ENCODE results near the gene PPFIA1.

The PPFIA1 gene

GRCh38 chr11:70360211-70360610 is 89.7 kb downstream of the PPFIA1 start:
- 98% methylated on average over 6 of the region's 6 CpGs for WGBS
- H3K18ac ChIP-seq (ENCODE audit: low read depth in 1 of 2, low read length in 2 of 2), result no peak overlapping the region
- no peak overlapping the region for H2BK15ac ChIP-seq (ENCODE audit: low read depth, poor library complexity, severe bottlenecking)
- no peak overlapping the region for H3K14ac ChIP-seq (ENCODE audit: low read length in 2 of 2)
- H3K9ac ChIP-seq (ENCODE audit: low read length), result no peak overlapping the region
- H3K79me1 ChIP-seq (replicated peaks; ENCODE audit: low read length, poor library complexity, severe bottlenecking), result peaks cover 31% of the 10 kb centered on the region
- H4K91ac ChIP-seq (ENCODE audit: low read length), result no peak overlapping the region
- no peaks in the 10 kb centered on the region for H3K9me3 ChIP-seq (ENCODE audit: control insufficient read depth, low read length)
- H3K36me3 ChIP-seq (ENCODE audit: control insufficient read depth in 1 of 2, insufficient read depth in 2 of 2, low read depth in 1 of 2, low read length in 2 of 2), result peaks cover 58 to 94% of the 10 kb centered on the region in 2 experiments
- no peak overlapping the region for H2AFZ ChIP-seq (ENCODE audit: low read depth, low read length)
- no peak for DNase-seq
- no peak overlapping the region for H2BK12ac ChIP-seq (ENCODE audit: low read length in 2 of 2)
- no peaks in the 10 kb centered on the region for H3K27me3 ChIP-seq (ENCODE audit: control insufficient read depth in 1 of 2, insufficient read depth in 1 of 2, low read length in 2 of 2)
- no peak overlapping the region for H2BK5ac ChIP-seq (ENCODE audit: low read depth, low read length, poor library complexity, severe bottlenecking)
- H3K4me1 ChIP-seq (ENCODE audit: control insufficient read depth, insufficient read depth, low read depth, low read length), result peaks cover 2% of the 10 kb centered on the region
- no peak overlapping the region for H3K23ac ChIP-seq (ENCODE audit: low read length in 2 of 2)
- no peak overlapping the region for H3K4ac ChIP-seq (ENCODE audit: low read depth in 1 of 2, low read length in 2 of 2)
- H3K4me3 ChIP-seq (ENCODE audit: insufficient read depth in 1 of 2, low read depth in 1 of 2, low read length in 2 of 2), result no peak overlapping the region
- H3K4me2 ChIP-seq (ENCODE audit: low read length, poor library complexity, severe bottlenecking), result no peak overlapping the region
- no peak overlapping the region for H2BK120ac ChIP-seq (ENCODE audit: low read depth, low read length)
- H2AK5ac ChIP-seq (ENCODE audit: low read length, severe bottlenecking), result no peak overlapping the region
- H4K8ac ChIP-seq (ENCODE audit: low read length), result no peak overlapping the region
- no peak overlapping the region for H3K27ac ChIP-seq (ENCODE audit: low read length, poor library complexity, severe bottlenecking)

DNA sequence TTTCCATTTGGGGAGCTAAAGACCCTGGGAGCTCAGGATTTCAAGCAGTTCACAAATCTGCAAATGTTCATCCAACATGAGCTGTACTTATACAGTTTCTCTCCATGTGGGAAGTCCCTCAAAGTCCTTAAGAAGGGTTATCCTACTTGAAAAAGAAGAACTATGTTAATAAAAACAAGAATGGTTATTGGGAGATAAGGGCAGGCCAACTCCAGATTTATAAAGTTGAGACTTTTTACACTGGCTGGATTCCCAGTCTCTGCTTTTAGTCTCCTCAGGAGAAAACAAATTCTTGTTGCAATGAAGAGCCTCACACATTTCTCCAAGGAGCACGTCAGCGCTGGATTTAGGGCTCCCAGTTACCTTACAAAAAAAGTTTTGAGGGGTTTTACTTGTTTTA is 93.7 kb downstream of the PPFIA1 start:
- Histone ChIP-seq H3K4ac (ENCODE audit: low read depth in 1 of 2, low read length in 2 of 2) (no peak overlapping the region), H3K36me3 (ENCODE audit: control insufficient read depth in 1 of 2, insufficient read depth in 2 of 2, low read depth in 1 of 2, low read length in 2 of 2) (peaks cover 37 to 91% of the 10 kb centered on the region in 2 experiments), H4K8ac (ENCODE audit: low read length) (no peak overlapping the region), H3K79me1 (replicated peaks; ENCODE audit: low read length, poor library complexity, severe bottlenecking) (peaks cover 26% of the 10 kb centered on the region), H3K23ac (ENCODE audit: low read length in 2 of 2) (no peak overlapping the region), H2BK120ac (ENCODE audit: low read depth, low read length) (no peak overlapping the region), H3K4me3 (ENCODE audit: insufficient read depth in 1 of 2, low read depth in 1 of 2, low read length in 2 of 2) (no peak overlapping the region), H3K4me2 (ENCODE audit: low read length, poor library complexity, severe bottlenecking) (no peak overlapping the region), H2BK15ac (ENCODE audit: low read depth, poor library complexity, severe bottlenecking) (no peak overlapping the region), H3K27ac (ENCODE audit: low read length, poor library complexity, severe bottlenecking) (no peak overlapping the region), H4K91ac (ENCODE audit: low read length) (no peak overlapping the region), H3K27me3 (ENCODE audit: control insufficient read depth in 1 of 2, insufficient read depth in 1 of 2, low read length in 2 of 2) (no peaks in the 10 kb centered on the region), H3K14ac (ENCODE audit: low read length in 2 of 2) (no peak overlapping the region), H2AFZ (ENCODE audit: low read depth, low read length) (no peak overlapping the region), H2AK5ac (ENCODE audit: low read length, severe bottlenecking) (no peak overlapping the region), H3K18ac (ENCODE audit: low read depth in 1 of 2, low read length in 2 of 2) (no peak overlapping the region), H3K9me3 (ENCODE audit: control insufficient read depth, low read length) (no peaks in the 10 kb centered on the region), H2BK12ac (ENCODE audit: low read length in 2 of 2) (no peak overlapping the region), H3K9ac (ENCODE audit: low read length) (no peak overlapping the region), H2BK5ac (ENCODE audit: low read depth, low read length, poor library complexity, severe bottlenecking) (no peak overlapping the region), H3K4me1 (ENCODE audit: control insufficient read depth, insufficient read depth, low read depth, low read length) (peaks cover 7% of the 10 kb centered on the region)
- no CpG with 5 or more reads among the region's 2 CpGs for WGBS
- DNase-seq, result no peak

DNA sequence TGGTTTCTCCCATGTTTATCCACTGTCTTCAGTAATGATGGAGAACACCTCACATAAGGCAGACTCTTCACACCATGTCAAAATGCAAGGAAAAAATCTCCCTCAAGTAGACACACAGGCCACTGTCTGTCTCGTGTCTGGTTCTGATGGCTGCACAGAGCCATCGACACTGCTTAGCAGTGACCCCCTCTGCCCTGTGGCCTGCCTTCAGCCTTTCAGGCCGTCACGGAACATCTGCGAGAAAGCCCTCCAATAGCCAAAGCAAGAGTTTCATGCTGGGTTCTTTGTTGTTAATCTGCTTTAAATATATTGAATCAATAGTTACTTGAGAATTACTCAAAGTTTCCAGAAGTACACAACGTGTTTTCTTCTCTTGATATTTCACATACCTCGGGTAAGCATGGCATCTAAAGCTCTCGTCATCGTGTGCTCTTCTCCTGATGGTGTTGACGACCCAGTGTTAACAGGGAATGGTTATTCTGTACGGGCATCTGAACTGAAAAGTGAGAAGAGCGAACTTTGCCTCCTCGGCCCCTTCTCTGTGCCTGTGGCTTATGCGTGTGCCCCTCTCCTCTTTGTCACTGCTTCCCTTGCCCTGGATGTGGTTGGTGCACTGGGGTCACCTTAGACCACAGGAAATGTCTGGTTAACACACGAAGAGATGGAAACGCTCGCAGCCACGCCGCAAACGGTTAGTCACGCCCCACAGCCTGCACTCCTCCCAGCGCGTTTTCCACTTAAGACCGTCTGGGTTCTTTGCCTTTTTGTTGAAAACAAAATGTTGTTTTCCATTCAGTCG is 94.5 kb downstream of the PPFIA1 start:
- H3K79me1 ChIP-seq (replicated peaks; ENCODE audit: low read length, poor library complexity, severe bottlenecking), result peaks cover 24% of the 10 kb centered on the region
- no peak overlapping the region for H2BK5ac ChIP-seq (ENCODE audit: low read depth, low read length, poor library complexity, severe bottlenecking)
- no peak overlapping the region for H3K18ac ChIP-seq (ENCODE audit: low read depth in 1 of 2, low read length in 2 of 2)
- no peak overlapping the region for H4K8ac ChIP-seq (ENCODE audit: low read length)
- peaks cover 31 to 86% of the 10 kb centered on the region in 2 experiments for H3K36me3 ChIP-seq (ENCODE audit: control insufficient read depth in 1 of 2, insufficient read depth in 2 of 2, low read depth in 1 of 2, low read length in 2 of 2)
- H3K27me3 ChIP-seq (ENCODE audit: control insufficient read depth in 1 of 2, insufficient read depth in 1 of 2, low read length in 2 of 2), result no peaks in the 10 kb centered on the region
- H2AK5ac ChIP-seq (ENCODE audit: low read length, severe bottlenecking), result no peak overlapping the region
- no peak overlapping the region for H2BK15ac ChIP-seq (ENCODE audit: low read depth, poor library complexity, severe bottlenecking)
- no peak for DNase-seq
- no peak overlapping the region for H4K91ac ChIP-seq (ENCODE audit: low read length)
- no peak overlapping the region for H3K9ac ChIP-seq (ENCODE audit: low read length)
- H3K23ac ChIP-seq (ENCODE audit: low read length in 2 of 2), result no peak overlapping the region
- no peak overlapping the region for H2AFZ ChIP-seq (ENCODE audit: low read depth, low read length)
- H3K4me3 ChIP-seq (ENCODE audit: insufficient read depth in 1 of 2, low read depth in 1 of 2, low read length in 2 of 2), result no peak overlapping the region
- 95% methylated on average over 24 of the region's 25 CpGs for WGBS
- H3K4ac ChIP-seq (ENCODE audit: low read depth in 1 of 2, low read length in 2 of 2), result no peak overlapping the region
- no peak overlapping the region for H3K27ac ChIP-seq (ENCODE audit: low read length, poor library complexity, severe bottlenecking)
- no peak overlapping the region for H2BK120ac ChIP-seq (ENCODE audit: low read depth, low read length)
- no peaks in the 10 kb centered on the region for H3K9me3 ChIP-seq (ENCODE audit: control insufficient read depth, low read length)
- no peak overlapping the region for H3K4me2 ChIP-seq (ENCODE audit: low read length, poor library complexity, severe bottlenecking)
- peaks cover 7% of the 10 kb centered on the region for H3K4me1 ChIP-seq (ENCODE audit: control insufficient read depth, insufficient read depth, low read depth, low read length)
- no peak overlapping the region for H2BK12ac ChIP-seq (ENCODE audit: low read length in 2 of 2)
- no peak overlapping the region for H3K14ac ChIP-seq (ENCODE audit: low read length in 2 of 2)

DNA sequence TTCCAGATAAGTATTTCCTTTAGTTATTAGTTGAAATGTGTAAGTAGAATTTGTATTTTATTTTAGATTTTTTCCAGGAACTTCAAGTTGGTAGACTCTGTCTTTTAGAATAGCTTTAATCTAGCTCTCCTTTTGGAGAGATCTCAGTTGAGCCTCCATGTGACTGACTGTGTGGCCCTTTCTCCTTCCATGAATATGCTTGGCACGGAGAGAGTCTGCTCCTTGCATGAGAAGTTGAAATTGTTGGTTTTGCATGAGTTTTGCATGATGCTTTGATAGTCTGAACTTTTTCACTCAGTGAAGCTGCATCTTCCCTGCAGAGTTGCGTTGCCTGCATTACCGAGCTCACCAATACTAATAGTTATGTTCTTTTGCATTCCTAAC is 95.0 kb downstream of the PPFIA1 start:
- H3K36me3 ChIP-seq (ENCODE audit: control insufficient read depth in 1 of 2, insufficient read depth in 2 of 2, low read depth in 1 of 2, low read length in 2 of 2), result peaks cover 27 to 81% of the 10 kb centered on the region in 2 experiments
- H2BK5ac ChIP-seq (ENCODE audit: low read depth, low read length, poor library complexity, severe bottlenecking), result no peak overlapping the region

More for the DNA sequence above, 95.0 kb downstream of the PPFIA1 start:
- Histone ChIP-seq H3K4me1 (ENCODE audit: control insufficient read depth, insufficient read depth, low read depth, low read length) (peaks cover 7% of the 10 kb centered on the region), H2BK120ac (ENCODE audit: low read depth, low read length) (no peak overlapping the region), H4K91ac (ENCODE audit: low read length) (no peak overlapping the region), H3K27ac (ENCODE audit: low read length, poor library complexity, severe bottlenecking) (no peak overlapping the region), H2BK12ac (ENCODE audit: low read length in 2 of 2) (no peak overlapping the region), H3K14ac (ENCODE audit: low read length in 2 of 2) (no peak overlapping the region), H3K4me2 (ENCODE audit: low read length, poor library complexity, severe bottlenecking) (no peak overlapping the region), H2AK5ac (ENCODE audit: low read length, severe bottlenecking) (no peak overlapping the region), H3K23ac (ENCODE audit: low read length in 2 of 2) (no peak overlapping the region), H3K27me3 (ENCODE audit: control insufficient read depth in 1 of 2, insufficient read depth in 1 of 2, low read length in 2 of 2) (no peaks in the 10 kb centered on the region), H3K9me3 (ENCODE audit: control insufficient read depth, low read length) (no peaks in the 10 kb centered on the region), H2AFZ (ENCODE audit: low read depth, low read length) (no peak overlapping the region), H3K4ac (ENCODE audit: low read depth in 1 of 2, low read length in 2 of 2) (no peak overlapping the region), H3K4me3 (ENCODE audit: insufficient read depth in 1 of 2, low read depth in 1 of 2, low read length in 2 of 2) (no peak overlapping the region), H3K79me1 (replicated peaks; ENCODE audit: low read length, poor library complexity, severe bottlenecking) (peaks cover 22% of the 10 kb centered on the region), H3K9ac (ENCODE audit: low read length) (no peak overlapping the region), H4K8ac (ENCODE audit: low read length) (no peak overlapping the region), H2BK15ac (ENCODE audit: low read depth, poor library complexity, severe bottlenecking) (no peak overlapping the region), H3K18ac (ENCODE audit: low read depth in 1 of 2, low read length in 2 of 2) (no peak overlapping the region)
- DNase-seq, result no peak
- 100% methylated on average over 3 of the region's 3 CpGs for WGBS

Measured in mesenchymal stem cell (in vitro differentiated cells and primary cell).